Measurements from ENCODE around the gene PTPN1.

- TF ChIP-seq EZH2 (IDR thresholded peaks at IDR 0.05), result no peak
- no peak for TF ChIP-seq CTCF (IDR thresholded peaks at IDR 0.05)
Measured at GRCh38 chr20:50595988-50596693, 86.0 kb downstream of the PTPN1 start.

All from neural progenitor cell (in vitro differentiated cells).